MCF 10A (cell line): ENCODE results near the gene NOP53. TPM values are rescaled to one million over a fixed set of nuclear protein-coding genes. Genes with fewer than 3 reads are reported as not detected.
"Not testable (repeated sequence)": the region's sequence is repeated elsewhere in the genome, so short reads cannot be mapped to it uniquely, and the experiment has no call there.

Experiments used
- BruUV-seq: library from RNA; stranded (reverse); fragments of 400-500 nt; replicated peaks from 2 replicates; lab custom pipeline; 2021; lab: Mats Ljungman, UMichigan
- CTCF ChIA-PET: fragments of 300-600 bp; sonication (Branson Sonifier 250); formaldehyde crosslinking; extraction: SDS; loops from one replicate; lab custom pipeline; 2021; ENCODE audit warnings: antibody characterized with exemption, inconsistent platforms; lab: Yijun Ruan, JAX
- POLR2A ChIA-PET: fragments of 300-600, 350-650 bp; sonication (Branson Sonifier 250); formaldehyde crosslinking; extraction: SDS; loops from one replicate; lab custom pipeline; 2020; ENCODE audit warnings: antibody characterized with exemption, inconsistent platforms; lab: Yijun Ruan, JAX
- DNase-seq: peaks from one replicate; pipeline ENCODE4 v3.0.0-alpha.2; 2018; ENCODE audit not compliant: unreplicated experiment
- H3K27ac Mint-ChIP-seq: one replicate; pipeline ENCODE4 v1.8.0; 2022; ENCODE audit warnings: mild to moderate bottlenecking, low read depth, mixed read lengths; ENCODE audit not compliant: unreplicated experiment
- H3K27me3 Mint-ChIP-seq: one replicate; pipeline ENCODE4 v1.8.0; 2022; ENCODE audit warnings: mixed read lengths; ENCODE audit not compliant: insufficient read depth, unreplicated experiment
- H3K36me3 Mint-ChIP-seq: one replicate; pipeline ENCODE4 v1.8.0; 2022; ENCODE audit warnings: mild to moderate bottlenecking, moderate library complexity, mixed read lengths; ENCODE audit not compliant: insufficient read depth, unreplicated experiment
- H3K4me1 Mint-ChIP-seq: one replicate; pipeline ENCODE4 v1.8.0; 2022; ENCODE audit warnings: mixed read lengths; ENCODE audit not compliant: insufficient read depth, unreplicated experiment
- H3K4me3 Mint-ChIP-seq: one replicate; pipeline ENCODE4 v1.8.0; 2022; ENCODE audit warnings: mild to moderate bottlenecking, moderate library complexity, mixed read lengths; ENCODE audit not compliant: unreplicated experiment
- H3K9me3 Mint-ChIP-seq: one replicate; pipeline ENCODE4 v1.8.0; 2022; ENCODE audit warnings: mixed read lengths; ENCODE audit not compliant: unreplicated experiment
- CTCF ChIP-seq: fragments of 200-600 bp; IDR thresholded peaks from one replicate; pipeline ENCODE4 v1.8.0; 2022; ENCODE audit warnings: antibody characterized with exemption, mild to moderate bottlenecking; ENCODE audit not compliant: unreplicated experiment
- intact Hi-C: fragments of 100-400 bp; cut with micrococcal nuclease; formaldehyde crosslinking; loops from 2 replicates; pipeline ENCODE4 v1.14.1; 2022
- total RNA-seq: library from RNA; stranded (reverse); gene quantifications from 2 replicates; pipeline ENCODE4 v1.2.3, GENCODE V29; 2022

The NOP53 gene
- total RNA-seq, 1 experiment from 2014 or later: 211 TPM

- ChIA-PET CTCF (interaction anchor here (1.0 to 2.9 kb wide), 2 partner anchors 8 to 16 kb away, joined by 4 to 14 read pairs; no protein-coding TSS in a partner anchor), POLR2A (no interaction called here)
- TF ChIP-seq CTCF: no peak
- Mint-ChIP-seq H3K36me3 (no peaks in the 10 kb centered on the region), H3K27me3 (no peaks in the 10 kb centered on the region), H3K27ac (no peak overlapping the region), H3K9me3 (no peaks in the 10 kb centered on the region), H3K4me3 (no peak overlapping the region), H3K4me1 (no peaks in the 10 kb centered on the region)
- intact Hi-C loops: no loop called here
- BruUV-seq: no TSS peak
- DNase-seq: no peak
These were observed 52.9 kb downstream of the NOP53 start for GRCh38 chr19:47797996-47798903.

GRCh38 chr19:47798904-47799266 lies 53.5 kb downstream of the NOP53 start:
- no peak overlapping the region for H3K27ac Mint-ChIP-seq
- H3K27me3 Mint-ChIP-seq: no peaks in the 10 kb centered on the region
- no peaks in the 10 kb centered on the region for H3K36me3 Mint-ChIP-seq
- H3K9me3 Mint-ChIP-seq: no peaks in the 10 kb centered on the region
- no TSS peak for BruUV-seq
- CTCF ChIA-PET: interaction anchor here (0.7 to 2.9 kb wide), 4 partner anchors 8 to 70 kb away, joined by 3 to 14 read pairs (median 4); no protein-coding TSS in a partner anchor
- H3K4me3 Mint-ChIP-seq: no peak overlapping the region
- POLR2A ChIA-PET: no interaction called here
- no peak for DNase-seq
- TF ChIP-seq CTCF: no peak
- H3K4me1 Mint-ChIP-seq: no peaks in the 10 kb centered on the region
- intact Hi-C loops: no loop called here

GRCh38 chr19:47801270-47801669 lies 55.9 kb downstream of the NOP53 start:
- Mint-ChIP-seq H3K4me3 (no peak overlapping the region), H3K27me3 (no peaks in the 10 kb centered on the region), H3K36me3 (peaks cover 4% of the 10 kb centered on the region), H3K27ac (peak overlapping the region; percentile 54), H3K4me1 (no peaks in the 10 kb centered on the region), H3K9me3 (no peaks in the 10 kb centered on the region)
- BruUV-seq: no TSS peak
- ChIA-PET POLR2A (no interaction called here), CTCF (interaction anchor here (0.6 to 1.0 kb wide), 2 partner anchors 11 to 36 kb away, joined by 3 read pairs; no protein-coding TSS in a partner anchor)
- no peak for DNase-seq
- TF ChIP-seq CTCF: no peak
- intact Hi-C loops: no loop called here

- Mint-ChIP-seq H3K27ac (no peak overlapping the region), H3K4me1 (no peaks in the 10 kb centered on the region), H3K36me3 (peaks cover 4% of the 10 kb centered on the region), H3K4me3 (no peak overlapping the region), H3K27me3 (no peaks in the 10 kb centered on the region), H3K9me3 (no peaks in the 10 kb centered on the region)
- POLR2A ChIA-PET: no interaction called here
- TF ChIP-seq CTCF: no peak
- no peak for DNase-seq
- intact Hi-C loops: no loop called here
- BruUV-seq: no TSS peak
- CTCF ChIA-PET: no interaction called here
These were observed 57.2 kb downstream of the NOP53 start for GRCh38 chr19:47802521-47803043.

GRCh38 chr19:47803148-47803547 lies 57.8 kb downstream of the NOP53 start:
- H3K4me1 Mint-ChIP-seq, CTCF ChIA-PET, H3K36me3 Mint-ChIP-seq, H3K27me3 Mint-ChIP-seq, H3K9me3 Mint-ChIP-seq, DNase-seq, H3K4me3 Mint-ChIP-seq, BruUV-seq, H3K27ac Mint-ChIP-seq, POLR2A ChIA-PET, intact Hi-C loops: not testable (repeated sequence)

GRCh38 chr19:47803671-47804070 lies 58.3 kb downstream of the NOP53 start:
- H3K9me3 Mint-ChIP-seq, H3K4me3 Mint-ChIP-seq, POLR2A ChIA-PET, H3K36me3 Mint-ChIP-seq, H3K4me1 Mint-ChIP-seq, DNase-seq, intact Hi-C loops, CTCF ChIA-PET, H3K27ac Mint-ChIP-seq, H3K27me3 Mint-ChIP-seq, BruUV-seq: not testable (repeated sequence)
